Stimulated activated naive CD8-positive, alpha-beta T cell treated with anti-CD3 and anti-CD28 coated beads, Interleukin-15, amount 100 ng/mL, for 72 hours (primary cell): ENCODE measurements around the gene HLA-A.

Source experiments
- ATAC-seq: fragments of 150-1000 bp; cut with Tn5 transposase; 2 replicates; pipeline ENCODE4 v1.10.0; 2021; ENCODE audit warnings: mild to moderate bottlenecking, moderate library complexity
- DNase-seq, 2 donors: peaks; one replicate each; pipeline ENCODE4 v3.0.0; 2021 to 2022
- H3K27ac Mint-ChIP-seq, 2 donors: one replicate each; pipeline ENCODE4 v1.8.0; 2022; ENCODE audit warnings: mild to moderate bottlenecking in 2 of 2, mixed read lengths in 2 of 2, moderate library complexity in 2 of 2
- H3K27me3 Mint-ChIP-seq: one replicate; pipeline ENCODE4 v1.8.0; 2022; ENCODE audit warnings: mixed read lengths
- H3K4me1 Mint-ChIP-seq: one replicate; pipeline ENCODE4 v1.8.0; 2022; ENCODE audit warnings: mild to moderate bottlenecking, mixed read lengths
- H3K4me3 Mint-ChIP-seq, 2 donors: one replicate each; pipeline ENCODE4 v1.8.0; 2022; ENCODE audit warnings: mild to moderate bottlenecking in 2 of 2, mixed read lengths in 2 of 2, moderate library complexity in 1 of 2
- H3K9me3 Mint-ChIP-seq, 2 donors: one replicate each; pipeline ENCODE4 v1.8.0; 2022; ENCODE audit warnings: mixed read lengths in 2 of 2

The HLA-A gene

GRCh38 chr6:29942275-29943052, at the start of gene HLA-A:
HLA-A (plus strand) TSS chr6:29942532; CDS start chr6:29942554, 22 bp downstream.
- DNase-seq: peak; percentile 86 to 93
- peak; percentile 94 for ATAC-seq
- Mint-ChIP-seq H3K9me3 (no peaks in the 10 kb centered on the region), H3K4me1 (peaks cover 64% of the 10 kb centered on the region), H3K4me3 (peak within 1 kb of the TSS; percentile 92 to 96), H3K27me3 (no peaks in the 10 kb centered on the region), H3K27ac (peak within 1 kb of the TSS; percentile 100)

GRCh38 chr6:29892696-29893095, 49.6 kb upstream of the HLA-A start:
- Mint-ChIP-seq H3K4me3 (no peak overlapping the region), H3K27me3 (no peaks in the 10 kb centered on the region), H3K27ac (no peak overlapping the region), H3K4me1 (peaks cover 12% of the 10 kb centered on the region), H3K9me3 (no peaks in the 10 kb centered on the region)
- no peak for ATAC-seq
- no peak for DNase-seq

GRCh38 chr6:29899281-29899680, 43.1 kb upstream of the HLA-A start:
- H3K27me3 Mint-ChIP-seq: peaks cover 19% of the 10 kb centered on the region
- no peak overlapping the region for H3K4me3 Mint-ChIP-seq
- no peak overlapping the region for H3K27ac Mint-ChIP-seq
- no peaks in the 10 kb centered on the region for H3K4me1 Mint-ChIP-seq
- DNase-seq (no peak), ATAC-seq (no peak)
- no peaks in the 10 kb centered on the region for H3K9me3 Mint-ChIP-seq

- Mint-ChIP-seq H3K27ac (no peak overlapping the region), H3K4me1 (peaks cover under 1% of the 10 kb centered on the region), H3K9me3 (no peaks in the 10 kb centered on the region), H3K27me3 (peaks cover 33% of the 10 kb centered on the region), H3K4me3 (no peak overlapping the region)
- ATAC-seq (no peak), DNase-seq (no peak)
Measured at GRCh38 chr6:29905286-29905685, 37.0 kb upstream of the HLA-A start.

GRCh38 chr6:29907637-29908340, 34.5 kb upstream of the HLA-A start:
- DNase-seq: no peak
- Mint-ChIP-seq H3K4me1 (peaks cover 9% of the 10 kb centered on the region), H3K9me3 (no peaks in the 10 kb centered on the region), H3K4me3 (no peak overlapping the region), H3K27ac (no peak overlapping the region), H3K27me3 (peaks cover 48% of the 10 kb centered on the region)
- ATAC-seq: no peak

GRCh38 chr6:29908341-29908662, 34.0 kb upstream of the HLA-A start:
- DNase-seq: no peak

GRCh38 chr6:29908710-29909109, 33.6 kb upstream of the HLA-A start:
- Mint-ChIP-seq H3K27ac (no peak overlapping the region), H3K9me3 (no peaks in the 10 kb centered on the region), H3K27me3 (peaks cover 50% of the 10 kb centered on the region), H3K4me1 (peaks cover 9% of the 10 kb centered on the region), H3K4me3 (no peak overlapping the region)
- DNase-seq (no peak), ATAC-seq (no peak)

More at GRCh38 chr6:29908341-29908662, 34.0 kb upstream of the HLA-A start:
- H3K27ac Mint-ChIP-seq: no peak overlapping the region
- no peaks in the 10 kb centered on the region for H3K9me3 Mint-ChIP-seq
- H3K4me1 Mint-ChIP-seq: peaks cover 9% of the 10 kb centered on the region
- peaks cover 50% of the 10 kb centered on the region for H3K27me3 Mint-ChIP-seq
- ATAC-seq: no peak
- no peak overlapping the region for H3K4me3 Mint-ChIP-seq

GRCh38 chr6:29909985-29910384, 32.3 kb upstream of the HLA-A start:
- Mint-ChIP-seq H3K27ac (no peak overlapping the region), H3K4me3 (no peak overlapping the region), H3K27me3 (peaks cover 52% of the 10 kb centered on the region), H3K9me3 (no peaks in the 10 kb centered on the region), H3K4me1 (peaks cover 9% of the 10 kb centered on the region)
- no peak for DNase-seq
- peak; percentile 64 for ATAC-seq

- H3K4me1 Mint-ChIP-seq: peaks cover 9% of the 10 kb centered on the region
Measured at GRCh38 chr6:29912840-29913239, 29.5 kb upstream of the HLA-A start.

GRCh38 chr6:29916741-29917140, 25.6 kb upstream of the HLA-A start:
- no peaks in the 10 kb centered on the region for H3K9me3 Mint-ChIP-seq
- H3K27ac Mint-ChIP-seq: no peak overlapping the region
- DNase-seq (no peak), ATAC-seq (no peak)
- H3K27me3 Mint-ChIP-seq: peaks cover 37% of the 10 kb centered on the region
- no peak overlapping the region for H3K4me3 Mint-ChIP-seq
- H3K4me1 Mint-ChIP-seq: peaks cover 5% of the 10 kb centered on the region

More at GRCh38 chr6:29912840-29913239, 29.5 kb upstream of the HLA-A start:
- DNase-seq: no peak
- ATAC-seq: no peak
- peaks cover 41% of the 10 kb centered on the region for H3K27me3 Mint-ChIP-seq
- no peaks in the 10 kb centered on the region for H3K9me3 Mint-ChIP-seq
- H3K4me3 Mint-ChIP-seq: no peak overlapping the region
- H3K27ac Mint-ChIP-seq: no peak overlapping the region

GRCh38 chr6:29917857-29918256, 24.5 kb upstream of the HLA-A start:
- DNase-seq: no peak
- H3K4me3 Mint-ChIP-seq: no peak overlapping the region
- peaks cover 26% of the 10 kb centered on the region for H3K27me3 Mint-ChIP-seq
- H3K27ac Mint-ChIP-seq: no peak overlapping the region
- H3K9me3 Mint-ChIP-seq: no peaks in the 10 kb centered on the region
- no peak for ATAC-seq
- peaks cover 5% of the 10 kb centered on the region for H3K4me1 Mint-ChIP-seq

GRCh38 chr6:29919506-29920445, 22.6 kb upstream of the HLA-A start:
- ATAC-seq: no peak
- Mint-ChIP-seq H3K27ac (no peak overlapping the region), H3K9me3 (no peaks in the 10 kb centered on the region), H3K27me3 (peaks cover 14% of the 10 kb centered on the region), H3K4me3 (no peak overlapping the region), H3K4me1 (peaks cover 15% of the 10 kb centered on the region)
- DNase-seq: no peak

- H3K4me3 Mint-ChIP-seq: no peak overlapping the region
- H3K9me3 Mint-ChIP-seq: no peaks in the 10 kb centered on the region
- DNase-seq (no peak), ATAC-seq (no peak)
- H3K4me1 Mint-ChIP-seq: peaks cover 56% of the 10 kb centered on the region
- no peak overlapping the region for H3K27ac Mint-ChIP-seq
- H3K27me3 Mint-ChIP-seq: no peaks in the 10 kb centered on the region
Measured at GRCh38 chr6:29924287-29924686, 18.0 kb upstream of the HLA-A start.

- Mint-ChIP-seq H3K27ac (no peak overlapping the region), H3K4me1 (peaks cover 54% of the 10 kb centered on the region), H3K4me3 (peak overlapping the region in 1 of 2 donors; percentile 59), H3K27me3 (no peaks in the 10 kb centered on the region), H3K9me3 (no peaks in the 10 kb centered on the region)
- DNase-seq (peak in 1 of 2 donors; percentile 45), ATAC-seq (peak; percentile 39)
Measured at GRCh38 chr6:29924731-29925130, 17.6 kb upstream of the HLA-A start.

- Mint-ChIP-seq H3K9me3 (no peaks in the 10 kb centered on the region), H3K4me1 (peaks cover 58% of the 10 kb centered on the region), H3K27me3 (no peaks in the 10 kb centered on the region), H3K4me3 (peak overlapping the region; percentile 94 to 97), H3K27ac (peak overlapping the region; percentile 75 to 97)
- DNase-seq (no peak), ATAC-seq (no peak)
Measured at GRCh38 chr6:29925321-29925720, 17.0 kb upstream of the HLA-A start.
